Measurements from ENCODE around the gene GPLD1. TPM values are rescaled to one million over a fixed set of nuclear protein-coding genes. Genes with fewer than 3 reads are reported as not detected.
A peak's percentile ranks its signal among the peaks of the same experiment; 100 is the strongest.

The GPLD1 gene
- total RNA-seq, result 10 to 100 TPM in 2 of 6 donors, 1 to 10 TPM in 4; 2.5 to 15.7 (median 7.3) TPM

DNA sequence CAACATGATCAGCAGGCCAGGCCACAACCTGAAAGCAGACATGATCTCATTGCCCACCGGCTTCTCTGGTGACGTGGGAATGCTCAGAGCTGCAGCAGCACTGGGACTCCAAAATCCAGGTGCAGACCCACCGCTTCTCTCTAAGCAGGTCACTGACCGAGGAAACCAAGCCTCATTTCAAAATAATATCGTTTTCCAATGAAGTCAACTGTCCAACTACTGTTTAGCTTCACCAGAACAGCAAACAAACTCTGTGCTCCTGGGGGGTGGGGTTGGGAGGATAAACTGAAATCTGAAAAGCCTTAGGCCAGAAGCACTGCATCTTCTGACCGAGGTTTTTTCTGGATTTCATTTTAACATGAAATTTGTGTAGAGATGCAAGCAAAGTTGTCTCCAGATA is at the start of gene GPLD1:
Gene GPLD1, minus strand, starts transcription at position 109 of the 400 bp plus-strand sequence. Its CDS starts 67 bp downstream, at position 42.
- DNase-seq, result no peak
- TF ChIP-seq POLR2A (IDR thresholded peaks at IDR 0.05) (no peak), EP300 (IDR thresholded peaks at IDR 0.05) (no peak), POLR2AphosphoS5 (IDR thresholded peaks at IDR 0.05) (no peak)
- TF ChIP-seq, protein P1, sequence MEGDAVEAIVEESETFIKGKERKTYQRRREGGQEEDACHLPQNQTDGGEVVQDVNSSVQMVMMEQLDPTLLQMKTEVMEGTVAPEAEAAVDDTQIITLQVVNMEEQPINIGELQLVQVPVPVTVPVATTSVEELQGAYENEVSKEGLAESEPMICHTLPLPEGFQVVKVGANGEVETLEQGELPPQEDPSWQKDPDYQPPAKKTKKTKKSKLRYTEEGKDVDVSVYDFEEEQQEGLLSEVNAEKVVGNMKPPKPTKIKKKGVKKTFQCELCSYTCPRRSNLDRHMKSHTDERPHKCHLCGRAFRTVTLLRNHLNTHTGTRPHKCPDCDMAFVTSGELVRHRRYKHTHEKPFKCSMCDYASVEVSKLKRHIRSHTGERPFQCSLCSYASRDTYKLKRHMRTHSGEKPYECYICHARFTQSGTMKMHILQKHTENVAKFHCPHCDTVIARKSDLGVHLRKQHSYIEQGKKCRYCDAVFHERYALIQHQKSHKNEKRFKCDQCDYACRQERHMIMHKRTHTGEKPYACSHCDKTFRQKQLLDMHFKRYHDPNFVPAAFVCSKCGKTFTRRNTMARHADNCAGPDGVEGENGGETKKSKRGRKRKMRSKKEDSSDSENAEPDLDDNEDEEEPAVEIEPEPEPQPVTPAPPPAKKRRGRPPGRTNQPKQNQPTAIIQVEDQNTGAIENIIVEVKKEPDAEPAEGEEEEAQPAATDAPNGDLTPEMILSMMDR (IDR thresholded peaks at IDR 0.05), result no peak
- Histone ChIP-seq H3K27ac (peak within 1 kb of the TSS in 1 of 4 donors; percentile 49), H3K27me3 (no peaks in the 10 kb centered on the region), H3K9me3 (no peaks in the 10 kb centered on the region), H3K4me3 (no peak within 1 kb of the TSS), H3K36me3 (no peaks in the 10 kb centered on the region), H3K4me1 (peaks cover 6 to 25% (median 11%) of the 10 kb centered on the region in 4 donors)
- 80 to 95% methylated on average over 5 to 6 of the region's 6 CpGs for WGBS, 2 donors
- no peak for ATAC-seq (ENCODE audit: low FRiP score in 2 of 2)

GRCh38 chr6:24537771-24538385 is 48.5 kb upstream of the GPLD1 start:
- H3K27me3 ChIP-seq, result no peaks in the 10 kb centered on the region
- no peaks in the 10 kb centered on the region for H3K9me3 ChIP-seq
- no peak overlapping the region for H3K27ac ChIP-seq
- DNase-seq, result no peak
- H3K4me1 ChIP-seq, result no peaks in the 10 kb centered on the region
- ATAC-seq (ENCODE audit: low FRiP score in 2 of 2), result no peak
- TF ChIP-seq POLR2A (IDR thresholded peaks at IDR 0.05), result no peak
- TF ChIP-seq, protein P1 (IDR thresholded peaks at IDR 0.05), result no peak
- TF ChIP-seq EP300 (IDR thresholded peaks at IDR 0.05), result no peak
- no peak for TF ChIP-seq POLR2AphosphoS5 (IDR thresholded peaks at IDR 0.05)
- H3K4me3 ChIP-seq, result no peak overlapping the region
- 91 to 94% methylated on average over 8 of the region's 8 CpGs for WGBS, 2 donors
- peaks cover 0 to 19% (median 8%) of the 10 kb centered on the region in 4 donors for H3K36me3 ChIP-seq

DNA sequence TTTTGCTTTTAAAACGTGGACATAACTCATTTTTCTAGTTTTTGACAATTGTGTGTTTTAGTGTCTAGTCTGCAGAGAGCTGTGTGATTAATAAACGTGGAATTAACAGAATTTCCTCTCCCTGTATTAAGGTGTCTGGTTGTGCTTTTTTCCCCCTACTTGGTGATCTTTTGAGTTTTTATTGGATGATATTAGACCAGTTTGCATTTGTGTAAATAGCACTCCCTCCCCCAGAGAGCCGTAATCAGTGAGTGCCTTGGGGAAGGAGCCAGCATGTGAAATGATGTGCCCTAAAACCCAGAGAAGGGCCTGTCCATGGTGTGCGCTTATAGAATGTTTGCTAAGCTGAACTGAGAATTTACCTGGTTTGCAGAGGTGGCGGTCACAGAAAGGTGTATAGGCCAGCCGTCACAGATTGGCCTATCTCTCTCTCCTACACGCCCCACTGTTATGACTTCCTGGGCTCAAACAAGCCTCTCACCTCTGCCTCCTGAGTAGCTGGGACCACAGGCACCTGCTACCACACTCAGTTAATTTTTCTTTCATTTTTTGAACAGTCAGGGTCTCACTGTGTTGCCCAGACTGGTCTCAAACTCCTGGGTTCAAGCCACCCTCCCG is 47.8 kb upstream of the GPLD1 start:
- H3K27ac ChIP-seq, result no peak overlapping the region
- H3K4me3 ChIP-seq, result no peak overlapping the region
- 92 to 93% methylated on average over 8 of the region's 8 CpGs for WGBS, 2 donors
- no peaks in the 10 kb centered on the region for H3K27me3 ChIP-seq
- H3K4me1 ChIP-seq, result no peaks in the 10 kb centered on the region
- peaks cover 0 to 25% (median 9%) of the 10 kb centered on the region in 4 donors for H3K36me3 ChIP-seq
- ATAC-seq (ENCODE audit: low FRiP score in 2 of 2), result no peak
- H3K9me3 ChIP-seq, result no peaks in the 10 kb centered on the region
- DNase-seq, result no peak
- TF ChIP-seq POLR2A (IDR thresholded peaks at IDR 0.05) (no peak), EP300 (IDR thresholded peaks at IDR 0.05) (no peak), POLR2AphosphoS5 (IDR thresholded peaks at IDR 0.05) (no peak)
- TF ChIP-seq, protein P1 (IDR thresholded peaks at IDR 0.05), result no peak

GRCh38 chr6:24536466-24536865 is 47.1 kb upstream of the GPLD1 start:
- no peaks in the 10 kb centered on the region for H3K9me3 ChIP-seq
- H3K27ac ChIP-seq, result no peak overlapping the region
- TF ChIP-seq, protein P1 (IDR thresholded peaks at IDR 0.05), result no peak
- TF ChIP-seq POLR2A (IDR thresholded peaks at IDR 0.05) (no peak), POLR2AphosphoS5 (IDR thresholded peaks at IDR 0.05) (no peak), EP300 (IDR thresholded peaks at IDR 0.05) (no peak)
- H3K4me1 ChIP-seq, result no peaks in the 10 kb centered on the region
- no peak overlapping the region for H3K4me3 ChIP-seq
- WGBS, 2 donors, result 56 to 72% methylated on average over 4 of the region's 4 CpGs
- peaks cover 0 to 25% (median 11%) of the 10 kb centered on the region in 4 donors for H3K36me3 ChIP-seq
- ATAC-seq (ENCODE audit: low FRiP score in 2 of 2), result no peak
- no peak for DNase-seq
- H3K27me3 ChIP-seq, result no peaks in the 10 kb centered on the region
